Endodermal cell (in vitro differentiated cells): ENCODE data around the gene TTC28. TPM values are rescaled to one million over a fixed set of nuclear protein-coding genes. Genes with fewer than 3 reads are reported as not detected.

Experiments
- DNase-seq: peaks from one replicate; pipeline ENCODE4 v3.0.0-alpha.2; 2017
- H3K27ac ChIP-seq: 2 replicates; pipeline ENCODE4 v1.5.1; 2013; ENCODE audit warnings: mild to moderate bottlenecking, low read depth, low read length, moderate library complexity
- H3K27me3 ChIP-seq: 2 replicates; pipeline ENCODE4 v1.6.1; 2013; ENCODE audit warnings: mild to moderate bottlenecking, low read length, moderate library complexity; ENCODE audit not compliant: insufficient read depth, control insufficient read depth, poor library complexity, severe bottlenecking
- H3K36me3 ChIP-seq: 2 replicates; pipeline ENCODE4 v1.7.0; 2013; ENCODE audit warnings: mild to moderate bottlenecking, low read length, moderate library complexity; ENCODE audit not compliant: control insufficient read depth, insufficient read depth
- H3K4me1 ChIP-seq: one replicate; pipeline ENCODE4 v1.7.0; 2013; ENCODE audit warnings: low read length; ENCODE audit not compliant: control insufficient read depth, insufficient read depth
- H3K4me3 ChIP-seq: 2 replicates; pipeline ENCODE4 v1.5.1; 2013; ENCODE audit warnings: mild to moderate bottlenecking, low read length, moderate library complexity
- H3K9ac ChIP-seq: 2 replicates; pipeline ENCODE4 v1.6.1; 2013; ENCODE audit warnings: mild to moderate bottlenecking, low read length, moderate library complexity; ENCODE audit not compliant: poor library complexity, severe bottlenecking; ENCODE audit errors: extremely low read depth
- H3K9me3 ChIP-seq: 2 replicates; pipeline ENCODE4 v1.6.1; 2013; ENCODE audit warnings: mild to moderate bottlenecking, low read length, moderate library complexity; ENCODE audit not compliant: control insufficient read depth
- H3K27ac Mint-ChIP-seq: 2 replicates; pipeline ENCODE4 v1.8.0; 2020; ENCODE audit warnings: mixed read lengths
- H3K27me3 Mint-ChIP-seq: 2 replicates; pipeline ENCODE4 v1.8.0; 2021; ENCODE audit warnings: mild to moderate bottlenecking, mixed read lengths; ENCODE audit not compliant: insufficient read depth
- H3K36me3 Mint-ChIP-seq: 2 replicates; pipeline ENCODE4 v1.8.0; 2020; ENCODE audit warnings: low read depth, mixed read lengths
- H3K4me1 Mint-ChIP-seq: 2 replicates; pipeline ENCODE4 v1.8.0; 2020; ENCODE audit warnings: mixed read lengths
- H3K4me3 Mint-ChIP-seq: 2 replicates; pipeline ENCODE4 v1.8.0; 2020; ENCODE audit warnings: mild to moderate bottlenecking, moderate library complexity, mixed read lengths
- H3K9me3 Mint-ChIP-seq: 2 replicates; pipeline ENCODE4 v1.8.0; 2020; ENCODE audit warnings: mild to moderate bottlenecking, mixed read lengths
- WGBS, 2 experiments: methylation state at CpG; one replicate each; pipeline versions ENCODE4 v1.1.5 to v1.1.7; 2013; ENCODE audit warnings: missing lambda C conversion rate in 2 of 2, mixed read lengths in 1 of 2; ENCODE audit not compliant: insufficient coverage in 1 of 2, insufficient read length in 1 of 2; 5-methylcytosine and 5-hydroxymethylcytosine counted together
- total RNA-seq, 2 donors: library from RNA; stranded (reverse); fragmentation: NEBNext Ultra II Directional in 1 of 2; extraction: Animal tissue kit (Norgen Biotek cat#: 25700) in 1 of 2; gene quantifications; 2 replicates in 1 of 2; 3 replicates in 1 of 2; pipeline ENCODE4 v1.2.1, GENCODE V29; 2021
- TF ChIP-seq, protein P1 (sequence below): fragments of 200-600 bp; sonication (generic); conservative IDR thresholded peaks from 2 replicates; pipeline ENCODE4 v1.5.0; 2021; ENCODE audit warnings: antibody characterized with exemption, mild to moderate bottlenecking

TTC28 gene
- total RNA-seq, 2 donors from 2014 or later: 28.6 to 34.0 TPM

GRCh38 chr22:27990879-27991278 is 688.8 kb downstream of the TTC28 start:
- H3K27ac Mint-ChIP-seq: peak overlapping the region; percentile 55
- no peaks in the 10 kb centered on the region for H3K9me3 Mint-ChIP-seq
- peak; percentile 95 for DNase-seq
- 44 to 53% methylated on average over 10 to 12 of the region's 12 CpGs for WGBS, 2 experiments
- no peaks in the 10 kb centered on the region for H3K36me3 ChIP-seq
- H3K36me3 Mint-ChIP-seq: peaks cover 24% of the 10 kb centered on the region
- no peak overlapping the region for H3K4me3 Mint-ChIP-seq
- H3K27me3 Mint-ChIP-seq: no peaks in the 10 kb centered on the region
- H3K4me1 Mint-ChIP-seq: peaks cover 3% of the 10 kb centered on the region
- H3K9me3 ChIP-seq: no peaks in the 10 kb centered on the region
- no peaks in the 10 kb centered on the region for H3K4me1 ChIP-seq
- TF ChIP-seq, protein P1, sequence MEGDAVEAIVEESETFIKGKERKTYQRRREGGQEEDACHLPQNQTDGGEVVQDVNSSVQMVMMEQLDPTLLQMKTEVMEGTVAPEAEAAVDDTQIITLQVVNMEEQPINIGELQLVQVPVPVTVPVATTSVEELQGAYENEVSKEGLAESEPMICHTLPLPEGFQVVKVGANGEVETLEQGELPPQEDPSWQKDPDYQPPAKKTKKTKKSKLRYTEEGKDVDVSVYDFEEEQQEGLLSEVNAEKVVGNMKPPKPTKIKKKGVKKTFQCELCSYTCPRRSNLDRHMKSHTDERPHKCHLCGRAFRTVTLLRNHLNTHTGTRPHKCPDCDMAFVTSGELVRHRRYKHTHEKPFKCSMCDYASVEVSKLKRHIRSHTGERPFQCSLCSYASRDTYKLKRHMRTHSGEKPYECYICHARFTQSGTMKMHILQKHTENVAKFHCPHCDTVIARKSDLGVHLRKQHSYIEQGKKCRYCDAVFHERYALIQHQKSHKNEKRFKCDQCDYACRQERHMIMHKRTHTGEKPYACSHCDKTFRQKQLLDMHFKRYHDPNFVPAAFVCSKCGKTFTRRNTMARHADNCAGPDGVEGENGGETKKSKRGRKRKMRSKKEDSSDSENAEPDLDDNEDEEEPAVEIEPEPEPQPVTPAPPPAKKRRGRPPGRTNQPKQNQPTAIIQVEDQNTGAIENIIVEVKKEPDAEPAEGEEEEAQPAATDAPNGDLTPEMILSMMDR: peak; percentile 86
- no peak overlapping the region for H3K9ac ChIP-seq
- no peak overlapping the region for H3K27ac ChIP-seq
- H3K27me3 ChIP-seq: no peaks in the 10 kb centered on the region
- no peak overlapping the region for H3K4me3 ChIP-seq

- Histone ChIP-seq H3K36me3 (no peaks in the 10 kb centered on the region), H3K4me1 (no peaks in the 10 kb centered on the region), H3K9ac (no peak overlapping the region), H3K9me3 (no peaks in the 10 kb centered on the region), H3K27ac (no peak overlapping the region), H3K4me3 (no peak overlapping the region), H3K27me3 (no peaks in the 10 kb centered on the region)
- H3K27ac Mint-ChIP-seq: peak overlapping the region; percentile 55
- H3K9me3 Mint-ChIP-seq: no peaks in the 10 kb centered on the region
- no peak for DNase-seq
- TF ChIP-seq, protein P1: no peak
- H3K27me3 Mint-ChIP-seq: no peaks in the 10 kb centered on the region
- WGBS, 2 experiments: 96% methylated on average over 11 to 14 of the region's 15 CpGs
- no peak overlapping the region for H3K4me3 Mint-ChIP-seq
- peaks cover 27% of the 10 kb centered on the region for H3K36me3 Mint-ChIP-seq
- peaks cover 3% of the 10 kb centered on the region for H3K4me1 Mint-ChIP-seq
These were observed 689.2 kb downstream of the TTC28 start for GRCh38 chr22:27990451-27990840.

- H3K9me3 Mint-ChIP-seq: no peaks in the 10 kb centered on the region
- DNase-seq: peak; percentile 37
These were observed 689.7 kb downstream of the TTC28 start for GRCh38 chr22:27989758-27990450.

More at GRCh38 chr22:27989758-27990450, 689.7 kb downstream of the TTC28 start:
- H3K9me3 ChIP-seq: no peaks in the 10 kb centered on the region
- Mint-ChIP-seq H3K36me3 (peaks cover 26% of the 10 kb centered on the region), H3K27me3 (no peaks in the 10 kb centered on the region), H3K27ac (no peak overlapping the region), H3K4me1 (peaks cover 3% of the 10 kb centered on the region), H3K4me3 (no peak overlapping the region)
- no peaks in the 10 kb centered on the region for H3K27me3 ChIP-seq
- H3K4me3 ChIP-seq: no peak overlapping the region
- H3K36me3 ChIP-seq: no peaks in the 10 kb centered on the region
- H3K4me1 ChIP-seq: no peaks in the 10 kb centered on the region
- TF ChIP-seq, protein P1: no peak
- no peak overlapping the region for H3K9ac ChIP-seq
- H3K27ac ChIP-seq: no peak overlapping the region
- 93 to 99% methylated on average over 12 to 15 of the region's 15 CpGs for WGBS, 2 experiments
